Measurements from ENCODE around the gene PLAAT2. TPM values are rescaled to one million over a fixed set of nuclear protein-coding genes. Genes with fewer than 3 reads are reported as not detected.
"Not testable (repeated sequence)": the region's sequence is repeated elsewhere in the genome, so short reads cannot be mapped to it uniquely, and the experiment has no call there.

The PLAAT2 gene
- total RNA-seq, result not detected

DNA sequence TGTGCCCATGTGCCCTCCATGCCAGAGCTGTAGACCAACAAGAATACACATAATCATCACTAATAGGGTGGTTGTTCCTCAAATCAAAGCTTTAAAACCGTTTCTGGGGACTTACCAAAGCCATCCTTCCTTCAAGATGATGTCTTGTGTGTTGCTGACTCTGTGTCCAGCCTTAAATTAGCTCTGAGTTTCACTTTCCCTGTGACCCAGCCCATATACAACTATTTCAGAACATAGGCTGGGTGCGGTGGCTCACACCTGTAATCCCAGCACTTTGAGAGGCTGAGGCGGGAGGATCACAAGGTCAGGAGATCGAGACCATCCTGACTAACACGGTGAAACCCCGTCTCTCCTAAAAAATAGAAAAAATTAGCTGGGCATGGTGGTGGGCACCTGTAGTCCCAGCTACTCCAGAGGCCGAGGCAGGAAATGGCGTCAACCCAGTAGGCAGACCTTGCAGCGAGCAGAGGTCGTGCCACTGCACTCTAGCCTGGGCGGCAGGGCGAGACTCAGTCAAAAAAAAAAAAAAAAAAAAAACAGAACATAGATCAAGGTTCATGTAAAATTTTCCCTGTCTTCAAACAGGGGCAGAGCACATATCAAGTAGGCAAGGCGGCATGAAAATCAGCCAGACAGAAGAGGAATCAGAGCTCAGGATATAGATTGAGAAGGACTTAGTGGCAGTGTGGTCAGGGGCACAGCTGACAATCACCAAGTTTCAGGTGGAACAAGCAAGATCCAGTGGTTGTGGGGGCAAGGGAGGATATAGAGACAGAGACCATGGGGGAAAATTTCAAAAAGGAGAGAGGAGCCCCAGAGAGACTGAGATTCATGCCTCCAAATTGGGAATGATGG is at the start of gene PLAAT2:
TSS of gene PLAAT2 (minus strand) at position 179 of the 855 bp plus-strand sequence. CDS start at position 124, 55 bp downstream.
- DNase-seq, result no peak

DNA sequence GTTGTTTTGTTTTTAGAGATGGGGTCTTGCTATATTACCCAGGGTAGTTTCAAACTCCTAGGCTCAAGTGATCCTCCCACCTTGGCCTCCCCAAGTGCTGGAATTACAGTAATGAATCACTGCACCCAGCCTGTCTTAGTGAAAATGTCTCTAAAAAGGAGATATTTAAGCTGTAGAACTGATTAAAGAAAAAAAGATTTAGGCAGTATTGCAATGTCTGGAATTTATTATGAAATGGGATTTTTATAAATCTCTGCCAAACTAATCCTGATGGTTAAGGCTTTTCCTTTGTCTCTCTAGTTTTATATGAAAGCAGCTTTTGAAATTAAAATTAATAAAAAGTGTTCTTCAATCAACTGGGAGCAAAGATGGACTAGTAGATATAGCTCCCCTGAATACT is 49.0 kb upstream of the PLAAT2 start:
- no peak for DNase-seq

DNA sequence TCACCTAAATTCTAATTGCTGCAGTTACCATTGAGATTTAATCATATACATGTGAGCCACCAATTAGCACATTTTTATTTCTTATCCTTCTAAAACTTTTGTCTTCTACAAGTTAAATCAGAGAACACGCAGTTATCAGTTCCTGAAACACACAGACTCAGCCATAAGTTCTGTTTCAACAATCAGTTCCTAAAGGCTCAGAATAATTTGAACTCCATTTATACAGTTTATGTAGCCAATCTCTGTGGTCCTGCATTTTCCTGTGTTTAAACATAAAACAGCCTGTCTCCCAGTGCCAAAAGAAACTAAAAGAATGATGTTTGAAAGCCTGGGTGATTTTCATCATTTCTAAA is 48.2 kb upstream of the PLAAT2 start:
- no peak for DNase-seq

DNA sequence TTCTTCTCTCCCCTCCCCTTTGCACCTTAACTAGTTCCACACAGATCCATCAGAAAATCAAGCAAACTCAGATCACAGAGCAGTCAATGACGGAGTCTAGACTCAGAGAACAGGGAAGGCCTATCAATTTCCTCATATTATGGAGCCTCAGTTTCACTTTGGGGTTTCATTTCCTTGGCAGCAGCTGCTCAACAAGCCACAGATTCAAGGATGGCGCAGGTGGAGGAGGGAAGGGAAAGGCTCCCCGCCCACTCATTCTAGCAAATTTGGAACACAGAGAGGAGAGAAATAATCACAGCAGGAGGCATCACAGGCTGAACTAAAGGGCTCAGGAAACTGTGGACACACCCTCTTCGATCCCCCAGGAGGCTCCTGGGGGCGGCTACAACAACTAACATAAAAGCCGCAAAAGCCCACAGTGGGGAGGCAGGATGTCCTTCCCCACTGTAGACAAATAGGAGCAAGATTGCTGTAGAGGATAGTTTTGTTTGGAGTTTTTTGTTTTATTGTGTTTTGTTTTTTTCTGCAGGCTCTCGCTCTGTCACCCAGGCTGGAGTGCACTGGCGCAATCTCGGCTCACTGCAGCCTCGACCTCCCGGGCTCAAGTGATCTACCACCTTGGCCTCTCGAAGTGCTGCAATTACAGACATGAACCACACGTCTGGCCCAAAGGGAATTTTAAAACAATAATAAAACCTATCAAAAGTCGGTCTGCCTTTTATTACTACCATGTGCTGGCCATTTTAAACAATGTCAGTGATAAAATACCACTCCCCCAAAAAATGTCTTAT is 47.6 kb upstream of the PLAAT2 start:
- no peak for DNase-seq

DNA sequence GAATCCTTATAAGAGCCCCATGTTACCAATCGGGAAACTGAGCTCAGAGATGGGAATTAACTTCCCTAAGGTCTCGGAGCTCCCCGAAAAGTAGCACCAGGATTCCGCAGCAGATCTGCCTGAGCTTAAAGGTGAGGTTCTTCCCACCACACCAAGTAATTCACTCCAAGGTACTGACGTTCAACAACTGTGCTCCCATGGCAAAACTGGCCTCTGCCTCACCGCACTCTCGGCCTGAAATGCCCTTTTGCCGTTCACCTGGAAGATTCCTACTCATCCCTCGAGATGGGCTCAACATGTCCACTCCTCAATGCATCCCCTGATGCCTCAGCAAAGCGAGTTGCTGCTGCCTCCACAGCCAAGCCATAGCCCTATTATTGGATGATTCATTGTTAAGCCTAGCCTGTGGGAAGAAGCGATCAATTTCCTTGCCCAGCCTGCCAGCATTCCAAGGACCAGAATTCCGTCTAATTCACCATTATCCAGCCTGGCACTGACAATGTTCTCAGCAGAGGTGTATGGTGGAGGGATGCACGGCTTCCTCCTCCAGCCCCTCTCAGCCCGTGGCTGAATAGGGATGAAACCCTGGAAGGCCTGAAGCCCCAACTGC is 46.9 kb upstream of the PLAAT2 start:
- no peak for DNase-seq

DNA sequence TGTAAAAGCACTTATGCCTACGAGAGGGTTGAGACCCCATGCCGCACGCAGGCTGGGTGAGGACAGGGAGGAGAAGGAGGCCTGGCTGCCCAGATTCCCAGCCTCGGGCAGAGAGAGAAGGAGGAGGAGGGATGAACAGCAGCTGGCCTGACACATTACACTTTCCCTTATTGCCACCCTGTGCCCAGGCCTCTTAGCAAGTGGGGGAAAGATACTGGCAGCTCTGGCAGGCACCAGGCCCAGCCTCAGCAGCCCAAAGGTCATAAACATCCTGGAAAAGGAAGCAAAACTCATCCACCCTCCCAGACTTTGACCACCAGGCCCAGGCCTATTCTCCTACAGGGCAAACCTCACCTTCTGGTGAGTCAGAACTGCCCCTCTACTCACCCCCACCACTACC is 46.4 kb upstream of the PLAAT2 start:
- DNase-seq, result no peak

DNA sequence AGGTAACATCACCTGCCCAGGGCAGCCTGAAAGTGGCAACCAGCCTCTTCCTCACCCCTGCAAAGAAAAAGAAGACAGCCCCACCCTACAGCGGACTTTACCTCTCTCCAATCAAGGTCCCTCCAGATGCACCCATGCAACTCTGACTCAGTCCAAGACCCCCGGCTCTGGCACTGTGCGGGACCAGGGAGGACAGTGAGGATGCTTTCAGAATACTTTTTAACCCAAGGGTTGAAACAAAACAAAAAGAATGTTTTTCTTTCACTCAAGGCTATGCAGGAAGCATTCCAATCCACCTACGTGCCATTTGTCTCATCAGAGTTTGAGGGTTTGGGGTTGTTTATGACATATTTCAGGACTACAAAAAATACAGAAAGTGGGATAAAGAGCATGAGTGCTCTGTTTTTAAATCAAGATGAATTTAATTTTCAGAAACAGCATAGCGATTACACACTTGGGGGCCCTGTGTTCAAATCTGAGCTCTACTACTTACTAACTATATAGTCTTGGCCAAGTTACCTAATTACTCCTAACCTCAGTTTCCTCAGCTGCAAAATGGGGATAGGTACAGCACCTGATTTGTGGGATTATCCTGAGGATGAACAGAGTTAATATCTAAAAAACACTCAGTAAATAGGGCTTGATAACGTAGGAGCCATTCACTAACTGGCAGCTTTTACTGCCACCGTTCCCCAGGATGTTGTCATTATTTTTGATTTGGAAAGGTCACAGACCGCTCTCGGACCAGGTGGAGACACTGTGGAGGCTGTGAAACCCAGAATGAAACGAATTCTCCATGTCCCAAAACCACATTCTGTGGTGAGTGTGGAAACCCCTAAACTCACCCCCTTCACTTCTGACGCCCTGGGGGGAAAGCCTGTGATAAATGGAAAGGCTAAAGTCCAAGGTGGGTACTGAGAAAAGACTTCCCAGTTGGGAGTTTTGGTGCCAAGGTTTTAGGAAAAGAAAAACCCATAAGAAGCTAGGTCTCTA is 45.5 kb upstream of the PLAAT2 start:
- no peak for DNase-seq

DNA sequence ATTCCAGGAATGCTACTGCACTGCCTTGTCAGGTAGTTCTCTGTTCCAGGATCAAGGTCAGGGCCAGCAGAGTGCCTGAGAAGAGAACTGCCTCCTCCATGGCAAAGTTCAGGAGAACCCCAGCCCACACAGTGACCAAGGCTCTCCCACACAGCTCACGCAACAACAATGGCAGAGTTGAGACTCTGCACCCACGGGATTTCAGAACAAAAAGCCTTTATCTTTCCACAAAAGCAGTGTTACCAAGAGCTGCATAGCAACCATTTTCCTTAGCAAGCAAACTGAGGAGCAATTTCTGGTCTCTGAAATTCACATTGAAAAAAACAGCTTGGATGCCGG is 40.0 kb upstream of the PLAAT2 start:
- DNase-seq, result peak; percentile 56

DNA sequence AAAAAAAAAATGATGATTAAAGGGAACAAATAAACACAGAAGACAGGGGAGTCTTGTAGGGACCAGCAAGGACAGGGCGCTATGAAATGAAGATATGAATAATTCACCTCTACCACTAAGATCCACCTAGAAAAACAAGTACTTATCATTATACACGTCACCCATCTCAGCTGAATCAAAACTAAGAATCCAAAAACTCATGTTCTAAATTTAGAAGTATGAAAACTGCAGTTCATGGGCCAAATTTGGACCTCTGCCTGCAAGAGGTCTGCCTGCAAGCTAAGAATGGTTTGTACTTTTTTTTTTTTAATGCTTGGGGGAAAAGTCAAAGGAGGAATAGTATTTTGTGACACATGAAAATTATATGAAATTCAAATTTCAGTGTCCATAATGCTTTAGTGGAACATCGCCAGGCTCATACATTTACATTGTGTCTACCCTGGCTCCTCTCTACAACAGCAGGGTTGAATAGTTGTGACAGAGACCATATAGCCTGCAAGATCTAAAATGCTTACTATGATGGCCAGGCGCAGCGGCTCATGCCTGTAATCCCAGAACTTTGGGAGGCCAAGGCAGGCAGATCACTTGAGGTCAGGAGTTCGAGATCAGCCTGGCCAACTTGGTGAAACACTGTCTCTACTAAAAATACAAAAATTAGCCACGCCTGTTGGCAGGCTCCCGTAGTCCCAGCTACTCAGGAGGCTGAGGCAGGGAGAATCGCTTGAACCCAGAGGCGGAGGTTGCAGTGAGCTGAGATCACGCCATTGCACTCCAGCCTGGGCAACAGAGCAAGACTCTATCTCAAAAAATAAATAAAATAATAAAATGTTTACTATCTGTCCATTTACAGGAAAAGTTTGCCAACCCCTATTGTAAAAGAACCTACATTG is 39.4 kb upstream of the PLAAT2 start:
- not testable (repeated sequence) for DNase-seq

DNA sequence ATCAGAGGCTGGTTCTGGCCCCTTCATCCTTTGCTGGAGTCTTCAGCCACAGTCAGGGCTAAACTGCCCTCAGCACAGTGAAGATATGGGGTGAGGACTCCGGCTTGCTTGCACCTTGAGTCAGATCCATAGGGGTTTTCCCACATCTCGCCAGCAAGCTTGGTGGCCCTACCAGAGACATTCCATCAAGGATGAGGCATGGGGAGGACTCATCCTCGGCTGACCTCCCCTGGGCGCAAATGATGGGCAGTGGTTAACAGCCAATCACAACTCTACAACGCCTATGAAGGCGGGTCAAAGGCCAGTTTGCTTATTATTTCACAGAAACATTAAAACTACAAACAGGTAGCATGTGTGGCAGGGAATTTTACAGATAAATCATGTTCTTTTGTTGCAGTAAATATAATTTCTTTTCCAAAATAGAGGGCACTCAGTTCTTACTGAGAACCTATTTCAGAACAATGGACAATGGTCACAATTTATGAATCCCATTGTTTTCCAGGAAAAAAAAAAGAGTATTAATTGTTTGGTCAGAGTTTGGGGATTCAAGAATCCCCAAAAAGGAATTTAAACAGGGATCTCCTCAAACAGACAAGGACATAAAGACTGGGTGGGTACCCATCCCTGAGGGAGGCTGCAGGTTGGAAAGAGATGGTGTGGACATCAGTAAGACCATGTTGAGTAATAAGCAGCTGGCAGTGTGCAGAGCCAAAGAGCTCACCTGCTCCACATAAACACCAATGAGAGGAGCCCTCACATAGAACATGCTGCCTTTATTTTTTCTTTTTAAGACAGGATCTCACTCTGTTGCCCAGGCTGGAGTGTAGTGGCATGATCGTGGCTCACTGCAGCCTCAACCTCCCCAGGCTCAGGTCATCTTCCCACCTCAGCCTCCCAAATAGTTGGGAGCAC is 36.3 kb upstream of the PLAAT2 start:
- DNase-seq, result no peak

DNA sequence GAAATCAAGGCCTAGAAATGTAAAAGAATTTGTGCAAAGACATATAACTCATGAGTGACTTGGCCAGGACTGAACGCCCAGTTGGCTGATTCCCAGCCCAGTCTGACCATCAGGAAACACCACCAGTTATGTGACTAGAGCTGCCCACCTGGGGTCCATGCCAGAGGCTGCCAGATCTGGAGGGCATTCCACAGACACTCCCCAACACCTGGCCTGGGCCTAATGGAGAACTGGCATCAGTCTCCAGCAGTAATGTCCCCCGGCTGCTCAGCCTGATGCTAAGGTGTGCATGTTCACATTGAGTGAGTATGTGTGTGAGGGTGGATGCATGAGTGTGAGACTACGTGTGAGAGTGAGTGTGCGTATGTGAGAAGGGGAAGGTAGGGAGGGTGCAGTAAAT is 35.4 kb upstream of the PLAAT2 start:
- no peak for DNase-seq

DNA sequence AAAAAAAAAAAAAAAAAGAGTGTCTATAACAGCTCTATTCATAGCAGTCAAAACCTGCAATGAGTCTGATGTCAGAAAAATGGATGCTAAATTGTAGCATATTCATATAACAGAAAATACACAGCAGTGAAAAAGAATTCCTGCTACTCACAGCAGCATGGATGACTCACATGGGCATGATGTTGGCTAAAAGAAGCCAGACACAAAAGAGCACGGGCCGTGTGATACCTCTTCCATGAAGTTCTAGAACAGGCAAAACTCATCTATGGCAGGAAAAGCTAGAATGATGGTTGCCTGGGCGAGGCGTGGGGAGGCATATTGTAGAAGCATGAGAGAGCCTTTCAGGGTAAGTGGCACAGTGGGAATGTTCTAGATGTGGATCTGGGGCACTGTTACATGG is 32.1 kb upstream of the PLAAT2 start:
- DNase-seq, result no peak

DNA sequence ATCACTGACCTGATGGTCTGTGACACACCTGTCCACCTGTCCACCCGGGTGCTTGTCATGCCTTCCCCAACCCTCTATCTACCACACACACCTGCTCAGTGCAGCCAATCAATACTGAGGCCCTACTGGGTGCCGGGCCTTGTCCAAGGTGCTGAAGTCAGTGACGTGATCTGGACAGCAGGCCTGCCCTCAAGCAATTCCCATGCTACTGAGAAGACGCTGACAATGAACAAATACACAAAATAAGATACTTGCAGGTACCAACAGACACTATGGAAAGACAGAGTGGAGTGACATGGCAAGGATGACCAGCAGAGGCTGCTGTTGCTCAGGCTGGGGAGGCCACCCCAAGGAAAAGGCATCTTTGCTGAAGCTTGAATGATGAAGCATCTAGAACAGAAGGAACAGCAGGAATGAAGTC is 29.8 kb upstream of the PLAAT2 start:
- peak; percentile 21 for DNase-seq

DNA sequence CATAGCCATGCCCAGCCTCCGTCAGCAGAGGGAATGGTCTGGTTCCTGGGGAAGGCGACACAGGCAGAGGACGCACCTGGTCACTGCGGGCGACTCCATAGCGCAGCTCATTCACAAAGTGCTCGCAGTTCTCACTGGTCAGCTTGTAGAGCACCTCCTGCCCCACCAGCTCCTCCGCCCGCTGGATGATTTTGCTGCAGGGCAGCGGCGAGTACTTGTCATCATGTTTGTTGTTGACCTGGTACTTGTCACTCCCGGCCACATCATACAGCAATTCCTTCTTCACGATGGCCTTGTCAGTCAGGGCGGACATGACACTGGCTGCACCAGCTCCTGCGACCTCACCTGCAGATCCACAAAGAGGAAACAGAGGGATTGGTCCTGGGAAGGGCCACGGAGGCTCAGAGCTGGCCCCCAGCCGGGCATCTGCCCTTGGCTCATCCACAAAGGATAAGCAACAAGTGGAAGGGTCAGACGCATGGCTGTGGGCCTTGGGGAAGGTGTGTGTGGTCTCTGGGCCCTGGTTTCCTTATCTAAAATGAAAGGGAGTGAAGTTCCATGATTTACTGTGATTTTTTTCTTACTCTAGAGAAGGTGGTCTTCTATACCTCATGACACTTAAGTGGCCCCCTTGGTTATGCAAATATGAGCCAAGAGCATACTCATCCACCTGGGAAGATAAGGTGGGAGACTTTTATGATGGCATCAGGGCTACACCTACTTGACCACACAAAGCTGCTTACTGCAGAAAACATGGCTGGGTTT is 27.0 kb upstream of the PLAAT2 start:
- no peak for DNase-seq

DNA sequence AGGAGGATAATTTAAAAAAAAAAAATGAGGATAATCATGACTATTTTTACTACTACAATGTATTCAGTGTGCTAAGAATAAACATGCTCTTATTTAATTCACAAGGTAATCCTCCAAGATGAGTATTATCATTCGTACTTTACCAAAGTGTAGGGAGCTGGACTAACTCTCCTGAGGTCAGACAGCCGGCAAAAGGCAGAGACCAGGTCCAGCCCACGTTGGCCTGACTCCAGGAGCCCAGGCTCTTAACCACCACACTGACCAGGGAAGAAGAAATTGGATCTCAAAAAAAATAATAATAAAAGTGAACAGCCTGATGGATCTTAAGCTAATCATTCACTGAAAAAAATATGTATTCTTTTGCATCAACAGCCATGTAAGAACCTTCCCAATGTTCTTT is 25.8 kb upstream of the PLAAT2 start:
- DNase-seq, result no peak

DNA sequence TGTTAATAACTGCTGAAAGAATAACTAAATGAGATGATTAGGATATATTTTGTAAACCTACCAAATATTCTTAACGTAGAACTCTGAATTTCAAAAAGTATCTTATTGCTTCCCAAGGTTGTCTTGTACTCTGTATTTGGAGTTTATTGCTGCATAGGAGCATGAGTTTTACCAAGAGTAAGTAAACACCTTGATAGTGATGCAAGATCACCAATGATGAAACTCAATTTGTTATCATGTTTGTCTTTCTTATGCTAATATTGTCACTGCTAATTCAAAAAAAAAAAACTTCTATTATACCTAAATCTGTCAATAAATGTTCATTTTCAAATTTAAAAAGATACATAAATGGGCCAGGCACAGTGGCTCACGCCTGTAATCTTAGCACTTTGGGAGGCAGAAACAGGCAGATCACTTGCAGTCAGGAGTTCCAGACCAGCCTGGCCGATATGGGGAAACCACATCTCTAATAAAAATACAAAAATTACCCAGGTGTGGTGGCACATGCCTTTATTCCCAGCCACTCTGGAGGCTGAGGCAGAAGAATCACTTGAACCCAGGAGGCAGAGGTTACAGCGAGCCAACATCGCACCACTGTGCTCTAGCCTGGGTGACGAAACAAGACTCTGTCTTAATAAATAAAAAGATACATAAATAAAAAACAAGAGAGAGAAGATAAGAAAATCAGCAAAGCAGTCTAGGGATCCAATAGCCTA is 23.4 kb upstream of the PLAAT2 start:
- DNase-seq, result no peak

DNA sequence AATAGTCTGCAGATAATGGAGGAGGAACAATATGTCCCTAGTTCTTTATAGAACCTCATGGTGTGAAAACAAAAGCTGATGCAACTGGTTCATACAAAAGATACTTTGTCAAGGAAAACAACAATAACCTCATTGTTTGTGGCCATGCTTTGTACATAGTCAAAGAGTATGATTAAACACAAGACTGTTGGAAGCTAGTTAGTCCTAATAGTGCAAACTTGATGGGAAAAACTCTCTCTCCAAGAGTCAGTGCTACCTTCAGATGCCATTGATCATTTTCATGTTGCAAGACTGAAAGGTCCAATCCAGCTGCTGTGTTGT is 20.1 kb upstream of the PLAAT2 start:
- DNase-seq, result no peak

DNA sequence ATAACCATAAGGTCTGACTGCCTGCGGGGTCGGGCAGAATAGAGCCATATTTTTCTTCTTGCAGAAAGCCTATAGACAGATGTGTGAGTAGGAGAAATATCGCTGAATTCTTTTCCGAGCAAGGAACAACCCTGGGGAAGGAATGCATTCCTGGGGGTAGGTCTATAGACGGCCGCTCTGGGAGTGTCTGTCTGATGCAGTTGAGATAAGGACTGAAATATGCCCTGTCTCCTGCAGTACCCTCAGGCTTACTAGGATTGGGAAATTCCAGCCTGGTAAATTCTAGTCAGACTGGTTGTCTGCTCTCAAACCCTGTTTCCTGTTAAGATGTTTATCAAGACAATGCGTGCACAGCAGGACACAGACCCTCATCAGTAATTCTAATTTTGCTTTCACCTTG is 18.0 kb upstream of the PLAAT2 start:
- DNase-seq, result not testable (repeated sequence)

DNA sequence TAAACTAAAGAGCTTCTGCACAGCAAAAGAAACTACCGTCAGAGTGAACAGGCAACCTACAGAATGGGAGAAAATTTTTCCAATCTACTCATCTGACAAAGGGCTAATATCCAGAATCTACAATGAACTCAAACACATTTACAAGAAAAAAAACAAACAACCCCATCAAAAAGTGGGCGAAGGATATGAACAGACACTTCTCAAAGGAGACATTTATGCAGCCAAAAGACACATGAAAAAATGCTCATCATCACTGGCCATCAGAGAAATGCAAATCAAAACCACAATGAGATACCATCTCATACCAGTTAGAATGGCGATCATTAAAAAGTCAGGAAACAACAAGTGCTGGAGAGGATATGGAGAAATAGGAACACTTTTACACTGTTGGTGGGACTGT is 15.7 kb upstream of the PLAAT2 start:
- not testable (repeated sequence) for DNase-seq

Data from occipital lobe (tissue), 2 donors.